Stimulated activated CD4-positive, alpha-beta T cell treated with anti-CD3 and anti-CD28 coated beads, TNF-alpha, amount 100 ng/mL, for 48 hours (primary cell): ENCODE results near the gene HEYL.
A peak's percentile ranks its signal among the peaks of the same experiment; 100 is the strongest.
"Not testable (repeated sequence)": the region's sequence is repeated elsewhere in the genome, so short reads cannot be mapped to it uniquely, and the experiment has no call there.

Experiments
- DNase-seq, 3 donors: peaks; one replicate each; pipeline ENCODE4 v3.0.0-alpha.2; 2020; ENCODE audit warnings: low read depth in 3 of 3

The HEYL gene

GRCh38 chr1:39608921-39609320 lies 30.5 kb downstream of the HEYL start:
- no peak for DNase-seq

GRCh38 chr1:39603677-39604076 lies 35.8 kb downstream of the HEYL start:
- not testable (repeated sequence) for DNase-seq

GRCh38 chr1:39601667-39602255 lies 37.7 kb downstream of the HEYL start:
- DNase-seq = not testable (repeated sequence)

GRCh38 chr1:39596163-39596562 lies 43.3 kb downstream of the HEYL start:
- DNase-seq = no peak

- DNase-seq = no peak
Observed at GRCh38 chr1:39593386-39593785, 46.1 kb downstream of the HEYL start.

GRCh38 chr1:39592069-39592468 lies 47.4 kb downstream of the HEYL start:
- no peak for DNase-seq

GRCh38 chr1:39590546-39590945 lies 48.9 kb downstream of the HEYL start:
- DNase-seq = no peak

GRCh38 chr1:39585933-39586332 lies 53.5 kb downstream of the HEYL start:
- no peak for DNase-seq

GRCh38 chr1:39576016-39576657 lies 63.3 kb downstream of the HEYL start:
- no peak for DNase-seq

- DNase-seq = peak in 2 of 3 donors; percentile 44 to 50
Observed at GRCh38 chr1:39575191-39576015, 64.0 kb downstream of the HEYL start.

- DNase-seq = no peak
Observed at GRCh38 chr1:39574646-39575045, 64.8 kb downstream of the HEYL start.
